ENCODE measurements around the gene NCOR1.

DNA sequence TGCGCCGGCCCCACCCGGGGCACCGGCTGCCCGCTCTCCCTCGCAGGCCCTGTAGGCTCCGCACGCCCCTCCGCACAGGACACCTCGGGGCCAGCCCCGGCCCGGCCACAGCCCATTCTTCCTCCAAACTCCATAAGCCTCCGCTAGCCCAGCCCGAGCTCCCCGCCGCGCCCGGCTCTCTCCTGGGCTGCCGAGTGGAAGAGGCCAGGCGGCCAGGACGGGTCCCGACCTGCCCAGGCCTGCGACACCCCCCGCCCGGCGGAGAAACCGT lies 397 bp downstream of the NCOR1 start:
- TF ChIP-seq POLR2A (IDR thresholded peaks at IDR 0.05; ENCODE audit: low read length): no peak
- TF ChIP-seq GATA1 (IDR thresholded peaks at IDR 0.05; ENCODE audit: low read depth, low read length): no peak

All from erythroblast (primary cell).